OCI-LY7 (cell line): Measurements from ENCODE around the gene DEPP1. TPM values are rescaled to one million over a fixed set of nuclear protein-coding genes. Genes with fewer than 3 reads are reported as not detected.
A peak's percentile ranks its signal among the peaks of the same experiment; 100 is the strongest.

ENCODE experiments used
- BruUV-seq: library from RNA; stranded (reverse); fragments of 400-500 nt; replicated peaks from 2 replicates; lab custom pipeline; 2021; lab: Mats Ljungman, UMichigan
- CTCF ChIA-PET: fragments of 300-600 bp; sonication (Branson Sonifier 250); formaldehyde crosslinking; loops from one replicate; lab custom pipeline; 2022; ENCODE audit warnings: antibody characterized with exemption; ENCODE audit not compliant: unreplicated experiment; lab: Charles Lee
- POLR2A ChIA-PET: fragments of 300-600 bp; sonication (Branson Sonifier 250); formaldehyde crosslinking; loops from one replicate; lab custom pipeline; 2022; ENCODE audit warnings: antibody characterized with exemption; lab: Charles Lee
- DNase-seq: peaks from one replicate; pipeline ENCODE4 v3.0.0-alpha.2; 2015; ENCODE audit warnings: low spot score
- H2AFZ ChIP-seq: fragments of 200-600 bp; sonication (generic), shearing (Covaris generic); 2 replicates; pipeline ENCODE4 v1.6.1; 2014; ENCODE audit warnings: mild to moderate bottlenecking, antibody characterized with exemption, low read length, moderate library complexity
- H3K27ac ChIP-seq: fragments of 200-600 bp; sonication (generic); 2 replicates; pipeline ENCODE4 v1.5.1; 2014; ENCODE audit warnings: mixed run types, low read depth, mild to moderate bottlenecking, moderate library complexity, low read length, inconsistent platforms; ENCODE audit not compliant: poor library complexity, severe bottlenecking
- H3K36me3 ChIP-seq: fragments of 200-600 bp; sonication (generic); 2 replicates; pipeline ENCODE4 v1.6.1; 2014; ENCODE audit warnings: mild to moderate bottlenecking, antibody characterized with exemption, low read length, moderate library complexity, mixed read lengths; ENCODE audit not compliant: insufficient read depth
- H3K4me1 ChIP-seq: fragments of 200-600 bp; sonication (generic); 2 replicates; pipeline ENCODE4 v1.5.1; 2014; ENCODE audit warnings: mild to moderate bottlenecking, low read length; ENCODE audit not compliant: insufficient read depth, poor library complexity, severe bottlenecking
- H3K4me2 ChIP-seq: fragments of 200-600 bp; sonication (generic); 2 replicates; pipeline ENCODE4 v1.6.1; 2014; ENCODE audit warnings: mild to moderate bottlenecking, low read length
- H3K4me3 ChIP-seq: fragments of 200-600 bp; sonication (generic); 2 replicates; pipeline ENCODE4 v1.5.1; 2014; ENCODE audit warnings: mild to moderate bottlenecking, low read depth, low read length; ENCODE audit not compliant: poor library complexity, severe bottlenecking
- H3K79me2 ChIP-seq: fragments of 200-600 bp; sonication (generic); 2 replicates; pipeline ENCODE4 v1.6.1; 2016; ENCODE audit warnings: low read depth, mild to moderate bottlenecking, low read length, moderate library complexity, mixed read lengths; ENCODE audit not compliant: insufficient read depth
- H3K9me2 ChIP-seq: fragments of 200-600 bp; sonication (generic); 2 replicates; pipeline ENCODE4 v1.6.1; 2016; ENCODE audit warnings: mild to moderate bottlenecking, low read length, mixed read lengths; ENCODE audit not compliant: insufficient read depth
- H3K9me3 ChIP-seq: fragments of 200-600 bp; sonication (generic); 2 replicates; pipeline ENCODE4 v1.6.1; 2014; ENCODE audit warnings: mild to moderate bottlenecking, mixed run types, low read length, mixed read lengths
- H4K20me1 ChIP-seq: fragments of 200-600 bp; sonication (generic); 2 replicates; pipeline ENCODE4 v1.6.1; 2014; ENCODE audit warnings: mild to moderate bottlenecking, antibody characterized with exemption, low read length, moderate library complexity, mixed read lengths; ENCODE audit not compliant: insufficient read depth
- CTCF ChIP-seq: fragments of 200-600 bp; sonication (generic); conservative IDR thresholded peaks from 2 replicates; pipeline ENCODE4 v1.5.1; 2014; ENCODE audit warnings: mild to moderate bottlenecking, antibody characterized with exemption, low read length, moderate library complexity, mixed read lengths
- EZH2phosphoT487 ChIP-seq: fragments of 200-600 bp; sonication (generic); IDR thresholded peaks from 2 replicates; pipeline ENCODE4 v1.6.1; 2018; ENCODE audit warnings: low read depth, borderline replicate concordance, mild to moderate bottlenecking, mixed run types, antibody characterized with exemption, low read length, moderate library complexity, mixed read lengths
- intact Hi-C: fragments of 100-400 bp; cut with micrococcal nuclease; formaldehyde crosslinking; loops from one replicate; pipeline ENCODE4 v1.10.0; 2022; ENCODE audit not compliant: unreplicated experiment
- total RNA-seq, 2 experiments: library from RNA; depleted of rRNA in 1 of 2; stranded (reverse); fragments of >200 nt in 1 of 2; shearing (Covaris generic) in 1 of 2; gene quantifications; 2 replicates each; pipeline ENCODE4 v1.2.3, GENCODE V29; 2014 to 2022

Gene DEPP1
- total RNA-seq, 2 experiments from 2014 or later, result 0.09 TPM; not detected in 1

- peak overlapping the region; percentile 13 for H3K27ac ChIP-seq
- peaks cover 63% of the 10 kb centered on the region for H3K4me1 ChIP-seq
- no peaks in the 10 kb centered on the region for H3K36me3 ChIP-seq
- H2AFZ ChIP-seq, result peak overlapping the region; percentile 66
- peak overlapping the region; percentile 26 for H3K4me3 ChIP-seq
- H4K20me1 ChIP-seq, result no peaks in the 10 kb centered on the region
- POLR2A ChIA-PET, result interaction anchor here (1.0 kb wide), 1 partner anchor 13 kb away, joined by 3 read pairs; no protein-coding TSS in a partner anchor
- CTCF ChIA-PET, result no interaction called here
- H3K9me2 ChIP-seq, result no peaks in the 10 kb centered on the region
- H3K79me2 ChIP-seq, result no peaks in the 10 kb centered on the region
- H3K9me3 ChIP-seq, result no peaks in the 10 kb centered on the region
- H3K4me2 ChIP-seq, result peak overlapping the region; percentile 86
- DNase-seq, result no peak
- intact Hi-C loops, result no loop called here
- no peak for TF ChIP-seq EZH2phosphoT487
- no TSS peak for BruUV-seq
Measured at GRCh38 chr10:44961230-44961571, 17.4 kb downstream of the DEPP1 start.

- Histone ChIP-seq H3K27ac (peak overlapping the region; percentile 13), H3K4me1 (peaks cover 57% of the 10 kb centered on the region), H3K36me3 (no peaks in the 10 kb centered on the region), H3K4me3 (peak overlapping the region; percentile 26), H3K9me2 (no peaks in the 10 kb centered on the region), H4K20me1 (no peaks in the 10 kb centered on the region), H2AFZ (peak overlapping the region; percentile 66), H3K79me2 (no peaks in the 10 kb centered on the region), H3K4me2 (peak overlapping the region; percentile 86), H3K9me3 (no peaks in the 10 kb centered on the region)
- intact Hi-C loops, result no loop called here
- TF ChIP-seq CTCF, result no peak
- TF ChIP-seq EZH2phosphoT487, result no peak
- CTCF ChIA-PET, result interaction anchor here (0.6 kb wide), 1 partner anchor 38 kb away, joined by 3 read pairs; no protein-coding TSS in a partner anchor
- POLR2A ChIA-PET, result interaction anchor here (1.0 kb wide), 1 partner anchor 13 kb away, joined by 3 read pairs; no protein-coding TSS in a partner anchor
- DNase-seq, result peak; percentile 21
- BruUV-seq, result no TSS peak
Measured at GRCh38 chr10:44960482-44961229, 18.0 kb downstream of the DEPP1 start.

- no peak overlapping the region for H3K27ac ChIP-seq
- peaks cover 51% of the 10 kb centered on the region for H3K4me1 ChIP-seq
- ChIA-PET CTCF (no interaction called here), POLR2A (no interaction called here)
- H3K36me3 ChIP-seq, result no peaks in the 10 kb centered on the region
- no peaks in the 10 kb centered on the region for H3K79me2 ChIP-seq
- no peak for DNase-seq
- no peaks in the 10 kb centered on the region for H3K9me2 ChIP-seq
- intact Hi-C loops, result no loop called here
- no peak for TF ChIP-seq EZH2phosphoT487
- no peak for TF ChIP-seq CTCF
- BruUV-seq, result no TSS peak
- no peak overlapping the region for H2AFZ ChIP-seq
- no peaks in the 10 kb centered on the region for H4K20me1 ChIP-seq
- peak overlapping the region; percentile 86 for H3K4me2 ChIP-seq
- H3K9me3 ChIP-seq, result no peaks in the 10 kb centered on the region
- H3K4me3 ChIP-seq, result peak overlapping the region; percentile 82
Measured at GRCh38 chr10:44960088-44960460, 18.5 kb downstream of the DEPP1 start.
